Activated CD4-positive, alpha-beta T cell treated with anti-CD3 and anti-CD28 coated beads, Interleukin-2, Interleukin-6, amounts not matched to agents 100 ng/mL and 50 ng/mL, durations not matched to agents 16 hours and 8 hours (primary cell): ENCODE results near the gene CEP20.
A peak's percentile ranks its signal among the peaks of the same experiment; 100 is the strongest.
"Not testable (repeated sequence)": the region's sequence is repeated elsewhere in the genome, so short reads cannot be mapped to it uniquely, and the experiment has no call there.

Experiments
- DNase-seq: peaks from one replicate; pipeline ENCODE4 v3.0.0-alpha.2; 2020

CEP20 gene

GRCh38 chr16:15888072-15888976 lies at the start of gene CEP20:
TSS of gene CEP20 (minus strand) at chr16:15888603. CDS start at chr16:15888585, 18 bp downstream.
- DNase-seq, result peak; percentile 100

DNA sequence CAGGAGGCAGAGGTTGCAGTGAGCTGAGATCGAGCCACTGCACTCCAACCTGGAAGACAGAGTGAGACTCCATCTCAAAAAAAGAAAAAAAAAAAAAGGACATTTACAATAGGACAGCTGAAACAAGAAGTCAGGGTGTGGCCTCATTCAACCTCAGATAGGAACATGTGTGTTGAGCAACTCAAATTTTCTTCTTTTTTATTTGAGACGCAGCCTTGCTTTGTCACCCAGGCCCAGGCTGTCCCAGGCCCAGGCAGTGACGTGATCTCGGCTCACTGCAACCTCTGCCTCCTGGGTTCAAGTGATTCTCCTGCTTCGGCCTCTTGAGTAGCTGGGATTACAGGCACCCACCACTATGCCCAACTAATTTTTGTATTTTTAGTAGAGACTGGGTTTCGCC lies 48.4 kb upstream of the CEP20 start:
- DNase-seq, result not testable (repeated sequence)

DNA sequence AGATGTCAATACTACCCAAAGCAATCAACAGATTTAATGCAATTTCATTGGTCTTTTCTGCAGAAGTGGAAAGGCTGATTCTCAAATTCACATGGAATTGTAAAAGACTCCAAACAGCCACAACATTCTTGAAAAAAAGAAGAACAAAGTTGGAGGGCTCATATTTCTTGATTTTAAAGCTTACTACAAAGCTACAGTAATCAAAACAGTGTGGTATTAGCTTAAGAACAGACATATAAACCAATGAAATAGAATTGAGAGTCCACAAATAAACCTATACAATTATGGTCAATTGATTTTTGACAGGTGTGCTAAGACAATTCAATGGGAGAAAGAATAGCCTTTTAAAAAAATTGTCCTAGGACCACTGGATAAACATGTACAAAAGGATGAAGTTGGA lies 46.6 kb upstream of the CEP20 start:
- DNase-seq, result no peak

- DNase-seq, result no peak
These were observed 45.4 kb upstream of the CEP20 start for GRCh38 chr16:15933781-15934180.

DNA sequence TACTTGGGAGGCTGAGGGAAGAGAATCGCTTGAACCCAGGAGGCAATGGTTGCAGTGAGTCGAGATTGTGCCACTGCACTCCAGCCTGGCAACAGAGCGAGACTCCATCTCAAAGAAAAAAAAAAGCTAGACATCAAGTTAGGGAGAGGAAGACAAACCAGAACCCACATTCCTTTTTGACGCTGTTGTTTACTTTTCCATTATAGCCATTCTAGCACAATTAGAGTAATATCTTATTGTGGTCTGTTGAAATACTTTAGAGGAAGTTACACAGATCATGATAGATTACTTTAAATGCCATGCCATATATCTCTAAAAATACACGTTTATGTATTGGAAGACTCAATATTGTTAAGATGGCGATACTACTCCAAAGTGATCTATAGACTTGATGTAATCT lies 44.5 kb upstream of the CEP20 start:
- no peak for DNase-seq

DNA sequence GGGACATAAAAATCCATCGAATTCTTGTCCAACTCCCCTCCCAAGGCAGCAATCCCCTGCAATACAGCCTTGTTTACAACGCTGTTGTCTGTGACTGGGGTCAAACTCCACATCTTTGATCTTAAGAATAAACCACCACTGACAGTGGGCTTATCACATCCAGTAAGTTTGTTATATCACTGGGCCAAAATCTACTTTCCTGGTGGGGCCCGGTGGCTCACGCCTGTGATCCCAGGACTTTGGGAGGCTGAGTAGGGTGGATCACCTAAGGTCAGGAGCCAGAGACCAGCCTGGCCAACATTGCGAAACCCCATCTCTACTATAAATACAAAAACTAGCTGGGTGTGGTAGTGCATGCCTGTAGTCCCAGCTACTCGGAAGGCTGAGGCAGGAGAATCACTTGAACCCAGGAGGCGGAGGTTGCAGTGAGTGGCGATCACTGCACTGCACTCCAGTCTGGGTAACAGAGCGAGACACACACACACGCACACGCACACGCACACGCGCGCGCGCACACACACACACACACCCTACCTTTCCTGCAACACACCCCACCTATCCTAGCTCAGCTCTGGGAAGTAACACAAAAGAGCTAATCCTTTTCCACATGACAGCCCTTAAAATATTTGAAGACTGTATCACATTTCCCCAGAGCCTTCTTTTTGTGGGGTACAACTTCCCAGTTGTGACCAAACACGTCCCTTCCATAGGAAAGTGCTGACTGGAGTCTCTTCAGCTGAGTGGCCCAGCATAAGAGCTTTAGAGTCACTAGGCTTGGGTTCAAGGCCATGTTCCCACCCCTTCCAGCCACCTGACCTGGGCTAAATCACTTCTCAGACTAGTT lies 40.1 kb upstream of the CEP20 start:
- no peak for DNase-seq

GRCh38 chr16:15925631-15926030 lies 37.2 kb upstream of the CEP20 start:
- no peak for DNase-seq

- no peak for DNase-seq
These were observed 36.6 kb upstream of the CEP20 start for GRCh38 chr16:15924996-15925395.

- DNase-seq, result no peak
These were observed 30.9 kb upstream of the CEP20 start for GRCh38 chr16:15919331-15919730.

DNA sequence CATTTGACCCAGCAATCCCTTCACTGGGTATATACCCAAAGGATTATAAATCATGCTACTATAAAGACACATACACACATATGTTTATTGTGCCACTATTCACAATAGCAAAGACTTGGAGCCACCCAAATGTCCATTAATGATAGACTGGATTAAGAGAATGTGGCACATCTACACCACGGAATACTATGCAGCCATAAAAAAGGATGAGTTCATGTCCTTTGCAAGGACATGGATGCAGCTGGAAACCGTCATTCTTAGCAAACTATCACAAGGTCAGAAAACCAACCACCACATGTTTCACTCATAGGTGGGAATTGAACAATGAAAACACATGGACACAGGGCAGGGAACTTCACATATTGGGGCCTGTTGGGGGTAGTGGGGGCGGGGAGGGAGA lies 29.9 kb upstream of the CEP20 start:
- not testable (repeated sequence) for DNase-seq

GRCh38 chr16:15916323-15916722 lies 27.9 kb upstream of the CEP20 start:
- DNase-seq, result no peak

- peak; percentile 32 for DNase-seq
These were observed 27.2 kb upstream of the CEP20 start for GRCh38 chr16:15915555-15916081.

GRCh38 chr16:15913046-15913698 lies 24.8 kb upstream of the CEP20 start:
- no peak for DNase-seq

- DNase-seq, result no peak
These were observed 22.8 kb upstream of the CEP20 start for GRCh38 chr16:15911198-15911597.

- peak; percentile 30 for DNase-seq
These were observed 19.6 kb upstream of the CEP20 start for GRCh38 chr16:15907863-15908478.

DNA sequence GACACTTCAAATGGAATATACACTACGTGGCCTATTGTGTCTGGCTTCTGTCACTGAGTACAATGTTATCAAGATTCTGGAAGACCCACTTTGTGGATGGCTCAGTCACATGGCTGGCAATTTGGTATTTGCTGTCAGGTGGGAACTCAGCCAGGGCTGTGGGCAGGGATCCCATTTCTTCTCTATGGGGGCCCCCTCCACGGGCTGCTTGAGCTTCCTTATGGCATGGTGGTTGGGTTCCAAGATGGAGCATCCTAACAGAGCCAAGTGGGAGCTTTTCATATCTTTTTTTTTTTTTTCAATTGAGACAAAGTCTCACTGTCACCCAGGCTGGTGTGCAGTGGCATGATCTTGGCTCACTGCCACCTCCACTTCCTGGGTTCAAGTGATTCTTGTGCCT lies 18.0 kb upstream of the CEP20 start:
- DNase-seq, result no peak

GRCh38 chr16:15903960-15904359 lies 15.6 kb upstream of the CEP20 start:
- DNase-seq, result no peak

DNA sequence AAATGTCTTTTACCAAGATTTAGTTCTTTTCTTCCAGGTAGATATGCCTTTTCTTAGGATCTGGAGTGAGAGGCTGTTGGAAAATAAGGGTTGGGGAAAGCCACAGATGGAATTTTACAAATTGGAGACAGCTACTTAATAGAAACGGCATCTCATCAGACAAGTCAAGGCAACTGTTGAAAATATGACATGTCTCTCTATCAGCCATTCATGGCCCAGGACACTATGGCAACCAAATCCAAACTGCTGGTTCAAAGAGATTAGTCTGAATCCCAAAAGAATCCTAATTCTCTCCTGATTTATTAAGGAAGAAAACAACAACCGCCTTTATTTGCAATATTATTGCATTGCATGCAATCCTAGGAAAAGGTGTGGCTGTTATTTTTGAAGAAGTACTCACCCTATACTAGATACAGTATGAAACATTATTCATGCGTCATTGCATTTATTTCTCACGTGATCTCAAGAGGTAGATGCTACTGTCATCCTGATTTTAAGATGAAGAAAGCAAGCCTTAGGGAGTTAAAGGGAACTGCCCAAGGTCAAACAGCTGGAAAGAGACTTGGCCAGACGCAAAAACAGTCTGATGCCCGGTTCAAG lies 12.6 kb upstream of the CEP20 start:
- DNase-seq, result no peak

DNA sequence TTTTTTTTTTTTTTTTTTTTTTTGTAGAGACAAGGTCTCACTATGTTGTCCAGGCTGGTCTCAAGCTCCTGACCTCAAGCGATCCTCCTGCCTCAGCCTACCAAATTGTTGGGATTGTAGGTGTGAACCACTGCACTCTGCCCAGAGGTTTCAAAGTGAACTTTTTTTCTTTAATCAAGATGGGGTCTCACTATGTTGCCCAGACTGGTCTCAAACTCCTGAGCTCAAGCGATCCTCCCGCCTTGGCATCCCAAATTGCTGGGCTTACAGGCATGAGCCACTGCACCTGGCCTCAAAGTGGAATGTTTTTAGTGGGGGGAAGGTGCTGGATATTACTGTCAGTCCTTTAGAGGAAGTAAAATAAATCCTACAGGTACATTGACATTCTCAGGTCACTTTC lies 12.0 kb upstream of the CEP20 start:
- no peak for DNase-seq

DNA sequence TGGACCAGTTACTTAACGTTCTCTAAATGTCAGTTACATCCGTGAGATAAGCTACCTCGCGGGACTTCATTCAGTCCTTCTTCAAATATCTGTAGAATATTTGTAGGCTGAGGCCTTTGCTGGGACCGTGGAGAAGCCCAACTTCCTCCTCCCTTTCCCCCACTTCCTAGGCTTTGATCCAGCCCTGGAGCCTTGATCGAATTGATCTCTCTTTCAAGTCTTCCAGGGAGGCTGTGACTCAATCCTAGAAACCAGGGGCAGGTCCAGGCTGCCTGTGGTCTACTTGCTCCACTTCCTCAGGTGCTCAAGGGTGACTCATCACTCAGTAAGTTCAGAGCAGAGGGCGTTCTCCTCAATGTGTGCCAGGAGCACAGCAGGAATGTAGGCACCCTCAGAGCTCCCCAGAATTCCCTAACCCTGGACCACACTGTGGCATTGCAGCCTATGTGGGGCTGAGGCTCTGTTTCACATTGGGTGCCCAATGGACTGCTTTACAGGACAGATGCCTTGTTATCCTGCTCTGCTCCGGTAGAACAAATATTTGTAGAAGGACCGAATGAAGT lies 11.2 kb upstream of the CEP20 start:
- DNase-seq, result peak; percentile 87

GRCh38 chr16:15898654-15899053 lies 10.3 kb upstream of the CEP20 start:
- no peak for DNase-seq

- peak; percentile 84 for DNase-seq
These were observed 9.4 kb upstream of the CEP20 start for GRCh38 chr16:15897834-15898254.
